Stimulated activated CD4-positive, alpha-beta T cell treated with anti-CD3 and anti-CD28 coated beads, Interleukin-1b, Interleukin-23, amount 100 ng/mL, for 4 hours (primary cell): ENCODE data around the gene ADM5.
"Not testable (repeated sequence)": the region's sequence is repeated elsewhere in the genome, so short reads cannot be mapped to it uniquely, and the experiment has no call there.

ENCODE experiments used
- DNase-seq, 2 donors: peaks; one replicate each; pipeline ENCODE4 v3.0.0-alpha.2; 2020; ENCODE audit warnings: low read depth in 2 of 2

ADM5 gene

GRCh38 chr19:49701271-49701786, 11.9 kb downstream of the ADM5 start:
- DNase-seq, result no peak

- DNase-seq, result no peak
Observed at GRCh38 chr19:49704888-49705642, 15.7 kb downstream of the ADM5 start.

GRCh38 chr19:49705919-49706318, 16.5 kb downstream of the ADM5 start:
- DNase-seq, result no peak

GRCh38 chr19:49710372-49710951, 21.1 kb downstream of the ADM5 start:
- no peak for DNase-seq

- no peak for DNase-seq
Observed at GRCh38 chr19:49712397-49712859, 23.0 kb downstream of the ADM5 start.

- DNase-seq, result no peak
Observed at GRCh38 chr19:49713236-49713845, 23.9 kb downstream of the ADM5 start.

GRCh38 chr19:49716154-49716553, 26.8 kb downstream of the ADM5 start:
- DNase-seq, result no peak

GRCh38 chr19:49718511-49718910, 29.1 kb downstream of the ADM5 start:
- DNase-seq, result no peak

GRCh38 chr19:49718991-49719390, 29.6 kb downstream of the ADM5 start:
- no peak for DNase-seq

GRCh38 chr19:49719420-49719819, 30.0 kb downstream of the ADM5 start:
- not testable (repeated sequence) for DNase-seq

GRCh38 chr19:49727217-49728030, 38.0 kb downstream of the ADM5 start:
- DNase-seq, result no peak

GRCh38 chr19:49730166-49730565, 40.8 kb downstream of the ADM5 start:
- no peak for DNase-seq

GRCh38 chr19:49738268-49738667, 48.9 kb downstream of the ADM5 start:
- no peak for DNase-seq

GRCh38 chr19:49739098-49739497, 49.7 kb downstream of the ADM5 start:
- DNase-seq, result no peak

GRCh38 chr19:49739933-49740332, 50.5 kb downstream of the ADM5 start:
- DNase-seq, result no peak
